HEK293 (cell line): ENCODE data around the gene CADPS2.

ENCODE experiments used
- CTCF ChIA-PET: fragments of 350-600 bp; formaldehyde crosslinking; extraction: SDS; loops from one replicate; lab custom pipeline; 2021; ENCODE audit warnings: antibody characterized with exemption; lab: Yijun Ruan, JAX
- POLR2A ChIA-PET: fragments of 300-600 bp; formaldehyde crosslinking; extraction: SDS; loops from one replicate; lab custom pipeline; 2020; ENCODE audit warnings: antibody characterized with exemption, inconsistent platforms; lab: Yijun Ruan, JAX
- H3K27ac ChIP-seq: fragments of 200-500 bp; sonication (Bioruptor generic); 2 replicates; pipeline ENCODE4 v1.5.1; 2014; ENCODE audit warnings: low read depth, low read length, control low read depth, inconsistent platforms; ENCODE audit errors: extremely low read depth
- H3K36me3 ChIP-seq, 2 experiments: fragments of 200-500 bp in 1 of 2; sonication (Bioruptor generic) in 1 of 2; 1 replicate in 1 of 2; 2 replicates in 1 of 2; pipeline ENCODE4 v1.5.1; 2014 to 2017; ENCODE audit warnings: inconsistent platforms in 2 of 2, low read length in 2 of 2; ENCODE audit not compliant: control insufficient read depth in 2 of 2, insufficient read depth in 1 of 2
- H3K4me1 ChIP-seq: fragments of 200-500 bp; sonication (Bioruptor generic); 2 replicates; pipeline ENCODE4 v1.5.1; 2014; ENCODE audit warnings: mild to moderate bottlenecking, low read length, inconsistent platforms; ENCODE audit not compliant: control insufficient read depth, insufficient read depth
- H3K4me3 ChIP-seq: 2 replicates; pipeline ENCODE4 v1.5.1; 2011; ENCODE audit warnings: low read depth, mild to moderate bottlenecking, control low read depth, low read length, moderate library complexity
- H3K9me3 ChIP-seq: fragments of 200-500 bp; sonication (Bioruptor generic); 2 replicates; pipeline ENCODE4 v1.5.1; 2014; ENCODE audit warnings: low read depth, low read length, inconsistent platforms; ENCODE audit not compliant: control insufficient read depth, insufficient read depth
- GLIS1 ChIP-seq: fragments of 450-650 bp; formaldehyde crosslinking; IDR thresholded peaks from 2 replicates; pipeline ENCODE4 v1.5.1; 2016; ENCODE audit warnings: missing biosample characterization, missing genetic modification characterization
- OVOL3 ChIP-seq: fragments of 450-650 bp; formaldehyde crosslinking; IDR thresholded peaks from 2 replicates; pipeline ENCODE4 v1.5.1; 2016; ENCODE audit warnings: missing biosample characterization, missing genetic modification characterization
- TCF7L2 ChIP-seq: IDR thresholded peaks from 2 replicates; pipeline ENCODE4 v1.6.1; 2011; ENCODE audit warnings: low read depth, mild to moderate bottlenecking, inconsistent platforms, low read length, moderate library complexity, borderline replicate concordance
- YY2 ChIP-seq: fragments of 450-650 bp; formaldehyde crosslinking; IDR thresholded peaks from 2 replicates; pipeline ENCODE4 v1.5.1; 2016; ENCODE audit warnings: missing biosample characterization, missing genetic modification characterization
- ZBTB21 ChIP-seq: fragments of 450-650 bp; formaldehyde crosslinking; IDR thresholded peaks from 2 replicates; pipeline ENCODE4 v1.5.1; 2017; ENCODE audit warnings: missing biosample characterization, missing genetic modification characterization
- ZBTB48 ChIP-seq: fragments of 450-650 bp; formaldehyde crosslinking; IDR thresholded peaks from 2 replicates; pipeline ENCODE4 v1.5.1; 2016; ENCODE audit warnings: missing biosample characterization, missing genetic modification characterization
- ZFP3 ChIP-seq: fragments of 450-650 bp; formaldehyde crosslinking; IDR thresholded peaks from 2 replicates; pipeline ENCODE4 v1.5.1; 2016; ENCODE audit warnings: low read depth, missing biosample characterization, missing genetic modification characterization
- ZNF138 ChIP-seq: fragments of 450-650 bp; formaldehyde crosslinking; IDR thresholded peaks from 2 replicates; pipeline ENCODE4 v1.5.1; 2016; ENCODE audit warnings: missing biosample characterization, missing genetic modification characterization, borderline replicate concordance
- ZNF174 ChIP-seq: fragments of 450-650 bp; formaldehyde crosslinking; IDR thresholded peaks from 2 replicates; pipeline ENCODE4 v1.5.0; 2017; ENCODE audit warnings: missing biosample characterization, mild to moderate bottlenecking, missing genetic modification characterization
- ZNF211 ChIP-seq: fragments of 450-650 bp; formaldehyde crosslinking; IDR thresholded peaks from 2 replicates; pipeline ENCODE4 v1.5.1; 2016; ENCODE audit warnings: low read depth, missing biosample characterization, missing genetic modification characterization
- ZNF23 ChIP-seq: fragments of 450-650 bp; formaldehyde crosslinking; IDR thresholded peaks from 2 replicates; pipeline ENCODE4 v1.5.1; 2016; ENCODE audit warnings: missing biosample characterization, missing genetic modification characterization, borderline replicate concordance
- ZNF292 ChIP-seq: fragments of 450-650 bp; formaldehyde crosslinking; IDR thresholded peaks from 2 replicates; pipeline ENCODE4 v1.5.1; 2016; ENCODE audit warnings: low read depth, missing biosample characterization, missing genetic modification characterization, borderline replicate concordance
- ZNF416 ChIP-seq: fragments of 450-650 bp; formaldehyde crosslinking; IDR thresholded peaks from 2 replicates; pipeline ENCODE4 v1.5.1; 2016; ENCODE audit warnings: missing biosample characterization, missing genetic modification characterization
- ZNF426 ChIP-seq: fragments of 450-650 bp; formaldehyde crosslinking; IDR thresholded peaks from 2 replicates; pipeline ENCODE4 v1.5.1; 2017; ENCODE audit warnings: missing biosample characterization, missing genetic modification characterization, mild to moderate bottlenecking, inconsistent platforms, moderate library complexity
- ZNF48 ChIP-seq: fragments of 450-650 bp; formaldehyde crosslinking; IDR thresholded peaks from 2 replicates; pipeline ENCODE4 v1.5.1; 2016; ENCODE audit warnings: missing biosample characterization, missing genetic modification characterization
- ZNF501 ChIP-seq: fragments of 450-650 bp; formaldehyde crosslinking; IDR thresholded peaks from 2 replicates; pipeline ENCODE4 v1.5.1; 2016; ENCODE audit warnings: missing biosample characterization, missing genetic modification characterization
- ZNF530 ChIP-seq: fragments of 450-650 bp; formaldehyde crosslinking; IDR thresholded peaks from 2 replicates; pipeline ENCODE4 v1.5.1; 2016; ENCODE audit warnings: low read depth, missing biosample characterization, missing genetic modification characterization
- ZNF558 ChIP-seq: fragments of 450-650 bp; formaldehyde crosslinking; IDR thresholded peaks from 2 replicates; pipeline ENCODE4 v1.5.1; 2016; ENCODE audit warnings: missing biosample characterization, missing genetic modification characterization
- ZNF658 ChIP-seq: fragments of 450-650 bp; formaldehyde crosslinking; IDR thresholded peaks from 2 replicates; pipeline ENCODE4; 2016; ENCODE audit warnings: missing biosample characterization, missing genetic modification characterization
- ZNF701 ChIP-seq: fragments of 450-650 bp; formaldehyde crosslinking; IDR thresholded peaks from 2 replicates; pipeline ENCODE4 v1.5.1; 2016; ENCODE audit warnings: missing biosample characterization, missing genetic modification characterization
- ZNF747 ChIP-seq: fragments of 450-650 bp; formaldehyde crosslinking; IDR thresholded peaks from 2 replicates; pipeline ENCODE4 v1.5.1; 2016; ENCODE audit warnings: missing biosample characterization, missing genetic modification characterization
- ZNF777 ChIP-seq: fragments of 450-650 bp; formaldehyde crosslinking; IDR thresholded peaks from 2 replicates; pipeline ENCODE4 v1.5.1; 2017; ENCODE audit warnings: missing biosample characterization, missing genetic modification characterization, borderline replicate concordance
- ZNF791 ChIP-seq: fragments of 450-650 bp; formaldehyde crosslinking; IDR thresholded peaks from 2 replicates; pipeline ENCODE4 v1.5.1; 2016; ENCODE audit warnings: missing biosample characterization, missing genetic modification characterization
- ZSCAN30 ChIP-seq: fragments of 450-650 bp; IDR thresholded peaks from 2 replicates; pipeline ENCODE4 v1.5.1; 2018; ENCODE audit warnings: missing biosample characterization, mild to moderate bottlenecking, missing genetic modification characterization, moderate library complexity
- TF ChIP-seq, protein P1 (sequence below): fragments of 450-650 bp; formaldehyde crosslinking; IDR thresholded peaks from 2 replicates; pipeline ENCODE4 v1.5.1; 2016; ENCODE audit warnings: missing biosample characterization, missing genetic modification characterization
- TF ChIP-seq, protein P2 (sequence below): fragments of 450-650 bp; IDR thresholded peaks from 2 replicates; pipeline ENCODE4 v1.5.1; 2018; ENCODE audit warnings: missing biosample characterization, missing genetic modification characterization

CADPS2 gene

DNA sequence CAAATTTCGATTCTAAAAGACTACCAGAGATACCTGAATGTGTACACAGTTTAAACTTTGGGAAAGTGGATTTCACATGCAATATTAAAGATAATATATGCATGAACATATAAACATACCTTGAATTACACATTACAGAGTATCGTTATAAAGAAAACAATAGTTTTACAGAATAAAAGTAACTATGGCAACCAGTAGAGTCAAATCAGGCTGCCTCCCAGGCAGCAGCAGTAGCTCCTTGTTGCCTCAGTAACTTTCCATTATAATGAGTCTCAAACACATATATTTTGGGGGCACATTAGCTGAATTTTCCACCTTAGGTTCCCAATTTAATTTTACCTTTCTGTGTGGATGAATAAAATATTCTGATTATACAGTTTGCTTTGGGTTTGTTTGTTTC, 417.3 kb downstream of the CADPS2 start:
- H3K36me3 ChIP-seq = no peaks in the 10 kb centered on the region
- no peaks in the 10 kb centered on the region for H3K4me1 ChIP-seq
- H3K4me3 ChIP-seq = no peak overlapping the region
- CTCF ChIA-PET = no interaction called here
- H3K27ac ChIP-seq = no peak overlapping the region
- H3K9me3 ChIP-seq = no peaks in the 10 kb centered on the region
- POLR2A ChIA-PET = no interaction called here
- TF ChIP-seq ZNF747 (tag by site-specific recombination) (no peak), ZNF211 (tag by site-specific recombination) (no peak), ZFP3 (tag by site-specific recombination) (no peak), ZSCAN30 (tag by site-specific recombination) (no peak), ZNF416 (tag by site-specific recombination) (no peak), ZNF777 (no peak), ZBTB21 (tag by site-specific recombination) (no peak), ZNF791 (tag by site-specific recombination) (no peak), ZNF23 (tag by site-specific recombination) (no peak), ZNF138 (tag by site-specific recombination) (no peak), ZNF174 (tag by site-specific recombination) (no peak), ZNF292 (tag by site-specific recombination) (no peak), ZNF658 (tag by site-specific recombination) (no peak), ZNF558 (tag by site-specific recombination) (no peak), ZNF501 (tag by site-specific recombination) (no peak), ZNF48 (no peak), ZNF426 (tag by site-specific recombination) (no peak)
- TF ChIP-seq, protein P1, sequence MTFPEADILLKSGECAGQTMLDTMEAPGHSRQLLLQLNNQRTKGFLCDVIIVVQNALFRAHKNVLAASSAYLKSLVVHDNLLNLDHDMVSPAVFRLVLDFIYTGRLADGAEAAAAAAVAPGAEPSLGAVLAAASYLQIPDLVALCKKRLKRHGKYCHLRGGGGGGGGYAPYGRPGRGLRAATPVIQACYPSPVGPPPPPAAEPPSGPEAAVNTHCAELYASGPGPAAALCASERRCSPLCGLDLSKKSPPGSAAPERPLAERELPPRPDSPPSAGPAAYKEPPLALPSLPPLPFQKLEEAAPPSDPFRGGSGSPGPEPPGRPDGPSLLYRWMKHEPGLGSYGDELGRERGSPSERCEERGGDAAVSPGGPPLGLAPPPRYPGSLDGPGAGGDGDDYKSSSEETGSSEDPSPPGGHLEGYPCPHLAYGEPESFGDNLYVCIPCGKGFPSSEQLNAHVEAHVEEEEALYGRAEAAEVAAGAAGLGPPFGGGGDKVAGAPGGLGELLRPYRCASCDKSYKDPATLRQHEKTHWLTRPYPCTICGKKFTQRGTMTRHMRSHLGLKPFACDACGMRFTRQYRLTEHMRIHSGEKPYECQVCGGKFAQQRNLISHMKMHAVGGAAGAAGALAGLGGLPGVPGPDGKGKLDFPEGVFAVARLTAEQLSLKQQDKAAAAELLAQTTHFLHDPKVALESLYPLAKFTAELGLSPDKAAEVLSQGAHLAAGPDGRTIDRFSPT (tag by site-specific recombination) = no peak

DNA sequence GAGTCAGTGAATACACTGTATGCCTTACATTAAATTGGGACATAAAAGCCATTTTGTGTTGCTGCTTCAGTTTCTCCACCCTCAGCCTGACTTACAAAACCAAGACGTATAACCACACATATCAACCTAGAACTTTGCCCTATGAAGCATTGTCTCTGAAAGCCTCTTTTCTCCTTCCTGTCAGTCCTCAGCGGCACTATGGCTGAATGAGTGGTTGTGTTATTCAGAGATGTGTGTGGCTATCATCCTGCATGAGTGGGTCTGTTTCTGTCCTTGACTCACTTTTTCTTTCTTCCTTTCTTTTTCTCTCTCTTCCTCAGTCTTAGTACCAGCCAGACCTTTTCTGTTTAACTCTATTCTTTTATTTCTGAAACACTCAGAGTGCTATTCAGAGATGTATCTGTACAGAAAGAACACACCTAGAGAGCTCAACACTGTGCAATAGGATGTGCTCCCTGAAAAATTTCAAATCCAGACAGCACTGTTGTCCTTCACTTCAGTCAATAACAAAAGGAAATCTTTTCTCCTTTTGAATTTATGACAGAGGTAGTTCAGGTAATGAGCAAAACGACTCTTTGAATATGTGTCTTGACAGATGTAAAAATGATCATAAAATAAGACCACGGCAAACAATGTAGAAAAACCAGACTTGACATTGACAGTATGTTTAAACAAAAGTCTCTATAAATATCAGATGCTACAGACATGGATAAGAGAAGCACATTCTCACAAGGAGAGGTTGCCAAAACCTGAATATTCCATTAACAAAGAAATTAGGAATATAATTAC, 418.4 kb downstream of the CADPS2 start:
- CTCF ChIA-PET = no interaction called here
- H3K4me3 ChIP-seq = no peak overlapping the region
- TF ChIP-seq, protein P2, sequence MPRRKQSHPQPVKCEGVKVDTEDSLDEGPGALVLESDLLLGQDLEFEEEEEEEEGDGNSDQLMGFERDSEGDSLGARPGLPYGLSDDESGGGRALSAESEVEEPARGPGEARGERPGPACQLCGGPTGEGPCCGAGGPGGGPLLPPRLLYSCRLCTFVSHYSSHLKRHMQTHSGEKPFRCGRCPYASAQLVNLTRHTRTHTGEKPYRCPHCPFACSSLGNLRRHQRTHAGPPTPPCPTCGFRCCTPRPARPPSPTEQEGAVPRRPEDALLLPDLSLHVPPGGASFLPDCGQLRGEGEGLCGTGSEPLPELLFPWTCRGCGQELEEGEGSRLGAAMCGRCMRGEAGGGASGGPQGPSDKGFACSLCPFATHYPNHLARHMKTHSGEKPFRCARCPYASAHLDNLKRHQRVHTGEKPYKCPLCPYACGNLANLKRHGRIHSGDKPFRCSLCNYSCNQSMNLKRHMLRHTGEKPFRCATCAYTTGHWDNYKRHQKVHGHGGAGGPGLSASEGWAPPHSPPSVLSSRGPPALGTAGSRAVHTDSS (tag by site-specific recombination) = no peak
- TF ChIP-seq OVOL3 (tag by site-specific recombination) = no peak
- TF ChIP-seq GLIS1 = no peak
- no peak for TF ChIP-seq ZBTB48
- no peak for TF ChIP-seq ZNF292 (tag by site-specific recombination)
- no peak for TF ChIP-seq ZNF701
- TF ChIP-seq YY2 (tag by site-specific recombination) = no peak
- no peak for TF ChIP-seq ZNF530
- TF ChIP-seq TCF7L2 = no peak
- no peak overlapping the region for H3K27ac ChIP-seq
- H3K36me3 ChIP-seq = no peaks in the 10 kb centered on the region
- POLR2A ChIA-PET = no interaction called here
- no peaks in the 10 kb centered on the region for H3K9me3 ChIP-seq
- H3K4me1 ChIP-seq = no peaks in the 10 kb centered on the region
